GM19035 (cell line): ENCODE results near the gene B4GALT6.
A peak's percentile ranks its signal among the peaks of the same experiment; 100 is the strongest.

ENCODE experiments used
- ATAC-seq: cut with Tn5 transposase; IDR thresholded peaks from one replicate; pipeline ENCODE4 v1.9.1; 2021; ENCODE audit not compliant: unreplicated experiment

The B4GALT6 gene

DNA sequence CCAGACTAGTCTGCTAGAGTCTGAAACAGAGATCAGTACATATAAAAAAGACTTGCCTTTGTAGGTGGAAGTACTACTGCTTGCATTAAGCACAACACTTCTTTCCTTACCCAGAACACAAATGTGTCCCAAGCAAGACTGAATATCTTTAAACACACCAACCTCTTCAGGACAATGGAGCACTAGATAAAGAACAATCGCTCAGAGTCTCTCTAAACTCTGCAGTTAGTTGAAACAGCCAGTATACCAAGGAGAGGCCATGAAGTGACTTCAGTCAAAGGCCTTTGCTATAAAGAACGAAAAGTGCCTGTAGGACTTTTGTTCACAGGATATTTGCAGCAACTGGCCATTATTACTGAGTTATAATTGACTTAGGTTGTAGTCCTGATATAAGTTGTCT, 9.9 kb upstream of the B4GALT6 start:
- ATAC-seq = no peak

GRCh38 chr18:31688606-31689005, 4.2 kb upstream of the B4GALT6 start:
- no peak for ATAC-seq

- no peak for ATAC-seq
Measured at GRCh38 chr18:31686986-31687928, 2.9 kb upstream of the B4GALT6 start.

DNA sequence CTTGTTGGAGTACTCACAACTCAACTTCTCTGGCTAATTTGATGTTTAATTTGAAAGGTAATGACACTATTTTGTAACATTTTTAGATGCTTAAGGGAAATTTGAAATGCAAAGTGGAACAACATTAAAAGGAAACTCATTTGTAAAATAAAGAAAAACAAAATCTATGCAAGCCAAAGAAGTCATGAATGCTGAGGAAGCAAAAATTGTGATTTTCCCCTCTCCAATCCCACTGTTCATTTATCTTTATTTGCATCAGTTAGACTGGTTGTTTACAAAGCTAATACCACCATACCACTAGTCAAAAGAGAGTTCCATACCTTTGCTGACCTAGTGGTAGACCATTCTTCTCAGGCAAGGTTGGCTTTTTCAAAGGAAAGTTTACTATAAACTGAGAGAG, 2.2 kb upstream of the B4GALT6 start:
- no peak for ATAC-seq

DNA sequence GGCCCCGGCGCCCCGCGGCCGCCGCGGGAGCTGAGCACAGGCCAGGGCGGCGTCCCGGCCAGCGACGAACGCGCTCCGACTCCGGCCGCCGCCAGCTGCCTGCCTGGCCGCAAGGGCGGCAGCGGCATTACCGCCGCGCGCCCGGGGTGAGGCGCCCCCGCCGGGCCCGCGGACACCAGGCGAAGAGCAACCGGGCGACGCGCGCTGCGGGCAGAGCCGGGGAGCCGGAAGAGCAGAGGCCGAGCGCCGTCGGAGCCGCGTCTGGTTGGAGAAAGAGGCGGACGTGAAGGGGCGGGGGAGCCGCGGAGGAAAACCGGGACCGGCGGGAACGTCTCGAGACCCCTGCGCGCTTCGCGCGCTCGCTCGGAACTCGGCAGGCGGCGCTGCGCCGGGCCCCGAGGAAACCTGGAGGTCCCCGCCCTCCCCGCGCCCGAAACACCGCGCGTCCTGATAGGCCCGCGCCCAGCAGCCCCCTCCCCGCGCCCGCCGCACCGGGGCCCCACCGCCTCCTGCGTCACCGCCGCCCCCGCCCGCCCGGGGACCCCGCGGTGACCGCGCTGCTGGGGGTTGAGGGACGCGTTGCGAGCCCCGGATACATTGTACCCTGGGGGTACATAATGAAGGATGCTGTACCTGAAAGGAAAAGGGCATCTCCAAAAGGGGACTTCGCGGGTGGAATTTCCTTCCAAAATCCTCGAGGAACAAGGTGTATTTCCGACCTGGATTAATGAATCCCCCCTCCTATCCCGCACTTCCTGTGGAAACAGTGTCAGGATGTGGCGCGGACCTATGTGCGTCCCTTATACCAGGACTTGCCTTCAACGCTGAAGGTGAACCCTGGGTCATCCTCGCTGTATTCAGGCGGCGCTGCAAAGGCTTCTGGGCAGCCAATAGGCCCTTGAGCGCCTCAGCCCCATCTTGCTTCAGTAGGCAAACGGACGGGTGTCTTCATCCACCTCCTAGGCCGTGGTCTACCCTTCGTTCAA, 1.0 kb upstream of the B4GALT6 start:
- peak; percentile 73 for ATAC-seq

GRCh38 chr18:31683968-31684278, 458 bp downstream of the B4GALT6 start:
- ATAC-seq = no peak

GRCh38 chr18:31683106-31683505, 1.3 kb downstream of the B4GALT6 start:
- no peak for ATAC-seq

GRCh38 chr18:31680831-31681568, 3.4 kb downstream of the B4GALT6 start:
- peak; percentile 18 for ATAC-seq

DNA sequence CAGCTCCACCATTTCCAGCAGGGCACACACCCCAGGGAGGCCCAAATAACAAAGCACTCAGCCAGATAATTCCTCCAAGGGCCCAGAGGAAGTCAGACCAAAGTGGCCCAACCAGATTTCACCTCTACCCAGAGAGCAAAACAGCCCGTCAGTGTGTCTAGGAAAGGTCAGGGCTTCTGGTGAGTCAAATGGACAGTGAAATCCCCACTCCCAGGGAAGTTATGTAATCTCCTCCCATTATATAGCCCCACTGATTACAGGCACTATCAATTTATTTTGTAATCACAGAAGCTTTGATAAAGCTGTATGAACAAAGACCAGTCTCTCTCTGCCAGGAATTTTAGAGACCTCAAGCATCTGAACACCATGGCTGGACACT, 4.0 kb downstream of the B4GALT6 start:
- no peak for ATAC-seq

GRCh38 chr18:31679791-31680432, 4.5 kb downstream of the B4GALT6 start:
- ATAC-seq = no peak

DNA sequence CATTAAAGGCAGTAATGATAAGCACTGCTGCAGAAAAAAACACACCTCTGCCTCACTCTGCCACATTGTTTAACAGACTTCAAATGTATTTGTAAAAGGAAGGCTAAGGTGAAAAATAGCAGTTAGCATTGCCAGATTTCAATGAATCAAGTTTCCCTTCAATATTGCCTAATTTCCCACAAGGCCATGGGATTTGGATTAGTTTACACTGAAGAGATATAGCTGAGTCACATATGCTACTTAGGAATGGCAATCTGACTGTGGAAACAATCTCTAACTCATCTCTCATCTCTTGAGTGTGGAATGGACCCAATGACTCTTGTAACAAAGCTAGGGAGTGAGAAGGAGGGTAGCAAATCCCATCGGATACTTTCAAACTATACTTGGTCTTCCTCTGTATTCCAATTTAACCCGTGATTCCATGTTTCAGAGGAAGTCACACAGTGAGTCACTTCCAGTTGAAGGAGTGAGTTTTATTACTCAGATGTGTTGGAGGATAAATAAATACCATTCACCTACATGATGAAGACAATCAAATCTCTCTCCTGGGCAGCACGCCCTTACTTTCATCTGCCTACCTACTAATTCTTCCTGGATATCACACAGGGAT, 5.1 kb downstream of the B4GALT6 start:
- ATAC-seq = no peak

- no peak for ATAC-seq
Measured at GRCh38 chr18:31678425-31678824, 6.0 kb downstream of the B4GALT6 start.

DNA sequence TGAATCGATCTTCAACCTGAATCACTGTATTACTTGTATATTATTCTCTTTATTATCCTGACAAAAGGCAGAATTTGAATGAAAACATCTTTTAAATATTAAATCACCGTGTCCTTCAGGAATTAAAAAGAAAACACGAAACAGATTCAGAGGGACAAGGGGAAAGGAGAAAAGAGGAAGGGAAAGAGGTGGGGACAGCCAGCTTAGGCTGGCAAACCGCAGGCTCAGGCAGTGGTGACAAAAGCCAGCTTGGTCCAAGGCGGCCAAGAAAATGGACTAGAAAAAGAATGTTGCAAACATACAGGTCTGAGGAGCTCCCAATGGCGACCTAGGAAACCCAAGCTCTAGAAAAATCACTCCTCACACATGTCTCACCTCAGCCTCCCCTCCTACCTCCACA, 6.8 kb downstream of the B4GALT6 start:
- no peak for ATAC-seq

- ATAC-seq = no peak
Measured at GRCh38 chr18:31675404-31675803, 9.0 kb downstream of the B4GALT6 start.

GRCh38 chr18:31672628-31673135, 11.7 kb downstream of the B4GALT6 start:
- ATAC-seq = no peak

GRCh38 chr18:31671951-31672350, 12.4 kb downstream of the B4GALT6 start:
- ATAC-seq = no peak

GRCh38 chr18:31669541-31669940, 14.8 kb downstream of the B4GALT6 start:
- ATAC-seq = no peak

DNA sequence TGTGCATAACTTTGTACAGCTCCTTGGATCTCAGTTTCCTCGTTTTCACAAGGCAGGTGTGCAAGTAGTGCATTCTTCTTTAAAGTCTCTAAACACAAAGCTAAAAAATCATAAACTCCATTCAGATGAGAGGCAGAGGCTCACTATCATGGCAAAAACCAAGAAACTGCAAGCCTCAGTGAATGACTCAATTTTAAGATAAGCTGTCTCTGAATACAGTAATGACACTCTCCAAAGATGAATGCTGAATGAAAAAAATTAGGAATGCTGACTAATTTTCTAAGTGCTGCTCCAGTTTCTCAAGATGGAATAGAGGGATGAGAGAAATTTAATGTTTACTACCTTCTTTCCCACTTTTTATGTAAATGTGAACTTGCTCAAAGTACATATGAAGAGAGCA, 17.2 kb downstream of the B4GALT6 start:
- ATAC-seq = no peak

DNA sequence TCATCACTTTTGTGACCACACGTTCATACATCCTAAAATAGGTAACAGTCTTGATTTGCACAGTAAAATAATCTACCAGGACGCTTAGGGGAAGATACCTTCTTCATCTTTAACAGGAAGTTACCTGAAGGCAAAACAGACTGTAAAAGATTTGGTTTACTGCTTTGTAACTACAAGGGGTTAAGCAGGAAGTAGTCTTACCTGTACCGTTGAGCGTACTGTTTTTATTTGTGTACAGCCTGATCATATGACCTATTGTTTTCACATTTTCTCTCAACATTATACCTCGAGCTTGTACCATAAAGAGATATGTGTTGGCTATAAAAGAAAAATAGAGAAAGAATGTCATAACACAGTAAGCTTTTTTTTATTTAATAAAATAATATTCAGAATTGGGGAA, 18.3 kb downstream of the B4GALT6 start:
- no peak for ATAC-seq

GRCh38 chr18:31664101-31664500, 20.3 kb downstream of the B4GALT6 start:
- ATAC-seq = no peak
